PC-9 (cell line): Measurements from ENCODE around the gene ARGLU1. TPM values are rescaled to one million over a fixed set of nuclear protein-coding genes. Genes with fewer than 3 reads are reported as not detected.

ENCODE experiments used
- BruUV-seq: library from RNA; stranded (reverse); fragments of 400-500 nt; replicated peaks from 2 replicates; lab custom pipeline; 2021; lab: Mats Ljungman, UMichigan
- CTCF ChIA-PET: fragments of 300-600 bp; sonication (Branson Sonifier 250); formaldehyde crosslinking; loops from one replicate; lab custom pipeline; 2022; ENCODE audit warnings: antibody characterized with exemption; lab: Charles Lee
- POLR2A ChIA-PET: fragments of 300-600 bp; sonication (Branson Sonifier 250); formaldehyde crosslinking; loops from one replicate; lab custom pipeline; 2022; ENCODE audit warnings: antibody characterized with exemption; ENCODE audit not compliant: unreplicated experiment; lab: Charles Lee
- DNase-seq, 2 experiments: peaks; one replicate each; pipeline versions ENCODE4 v3.0.0 to v3.0.0-alpha.2; 2015 to 2022; ENCODE audit warnings: mixed read lengths in 1 of 2
- H2AFZ ChIP-seq: fragments of 200-600 bp; sonication (generic); 2 replicates; pipeline ENCODE4 v1.8.1; 2017; ENCODE audit warnings: antibody characterized with exemption
- H3F3A ChIP-seq: fragments of 200-600 bp; sonication (generic); 2 replicates; pipeline ENCODE4 v1.8.1; 2017; ENCODE audit warnings: antibody characterized with exemption, mild to moderate bottlenecking, low read depth; ENCODE audit not compliant: insufficient read depth
- H3K27ac ChIP-seq: fragments of 200-600 bp; sonication (generic); 2 replicates; pipeline ENCODE4 v1.6.1; 2016; ENCODE audit warnings: mixed run types
- H3K27me3 ChIP-seq: fragments of 200-600 bp; sonication (generic); 2 replicates; pipeline ENCODE4 v1.6.1; 2016; ENCODE audit warnings: low read depth, mixed run types; ENCODE audit not compliant: insufficient read depth
- H3K36me3 ChIP-seq: fragments of 200-600 bp; sonication (generic); 2 replicates; pipeline ENCODE4 v1.6.1; 2016; ENCODE audit warnings: low read depth, mixed run types
- H3K4me1 ChIP-seq: fragments of 200-600 bp; sonication (generic); replicated peaks from 2 replicates; pipeline ENCODE4 v1.6.1; 2016; ENCODE audit warnings: mixed run types; ENCODE audit not compliant: insufficient read depth
- H3K4me2 ChIP-seq: fragments of 200-600 bp; sonication (generic); 2 replicates; pipeline ENCODE4 v1.6.1; 2017; ENCODE audit warnings: mixed run types
- H3K4me3 ChIP-seq: fragments of 200-600 bp; sonication (generic); 2 replicates; pipeline ENCODE4 v1.6.1; 2016; ENCODE audit warnings: mixed run types
- H3K79me2 ChIP-seq: fragments of 200-600 bp; sonication (generic); 2 replicates; pipeline ENCODE4 v1.6.1; 2017; ENCODE audit warnings: low read depth, mixed run types
- H3K9me2 ChIP-seq: fragments of 200-600 bp; sonication (generic); 2 replicates; pipeline ENCODE4 v1.8.1; 2017; ENCODE audit warnings: mild to moderate bottlenecking; ENCODE audit not compliant: insufficient read depth
- H3K9me3 ChIP-seq: fragments of 200-600 bp; sonication (generic); 2 replicates; pipeline ENCODE4 v1.8.1; 2016; ENCODE audit warnings: low read depth; ENCODE audit not compliant: insufficient read depth
- H4K20me1 ChIP-seq: fragments of 200-600 bp; sonication (generic); 2 replicates; pipeline ENCODE4 v1.8.1; 2017; ENCODE audit not compliant: insufficient read depth
- EZH2 ChIP-seq: fragments of 200-600 bp; sonication (generic); IDR thresholded peaks from 2 replicates; pipeline ENCODE4 v1.8.0; 2017; ENCODE audit warnings: antibody characterized with exemption, low read depth
- intact Hi-C: fragments of 100-400 bp; cut with micrococcal nuclease; formaldehyde crosslinking; loops from one replicate; pipeline ENCODE4 v1.10.0; 2022; ENCODE audit not compliant: unreplicated experiment
- total RNA-seq: library from RNA; stranded (reverse); gene quantifications from 2 replicates; pipeline ENCODE4 v1.2.3, GENCODE V29; 2021
- TF ChIP-seq, protein P1 (sequence below): fragments of 200-600 bp; sonication (generic); conservative IDR thresholded peaks from 2 replicates; pipeline ENCODE4 v1.6.1; 2017; ENCODE audit warnings: mixed run types, antibody characterized with exemption, mild to moderate bottlenecking, moderate library complexity

The ARGLU1 gene
- total RNA-seq, 1 experiment from 2014 or later, result 89.2 TPM

- no peaks in the 10 kb centered on the region for H3K4me1 ChIP-seq
- no peaks in the 10 kb centered on the region; the same call in 1 of the 2 replicates for H4K20me1 ChIP-seq
- no peak overlapping the region for H2AFZ ChIP-seq
- CTCF ChIA-PET, result no interaction called here
- no peak overlapping the region for H3K4me2 ChIP-seq
- BruUV-seq, result no TSS peak
- no peak overlapping the region for H3K27ac ChIP-seq
- intact Hi-C loops, result no loop called here
- peaks cover 17% of the 10 kb centered on the region for H3F3A ChIP-seq
- H3K4me3 ChIP-seq, result no peak overlapping the region
- no peak for TF ChIP-seq EZH2
- TF ChIP-seq, protein P1, sequence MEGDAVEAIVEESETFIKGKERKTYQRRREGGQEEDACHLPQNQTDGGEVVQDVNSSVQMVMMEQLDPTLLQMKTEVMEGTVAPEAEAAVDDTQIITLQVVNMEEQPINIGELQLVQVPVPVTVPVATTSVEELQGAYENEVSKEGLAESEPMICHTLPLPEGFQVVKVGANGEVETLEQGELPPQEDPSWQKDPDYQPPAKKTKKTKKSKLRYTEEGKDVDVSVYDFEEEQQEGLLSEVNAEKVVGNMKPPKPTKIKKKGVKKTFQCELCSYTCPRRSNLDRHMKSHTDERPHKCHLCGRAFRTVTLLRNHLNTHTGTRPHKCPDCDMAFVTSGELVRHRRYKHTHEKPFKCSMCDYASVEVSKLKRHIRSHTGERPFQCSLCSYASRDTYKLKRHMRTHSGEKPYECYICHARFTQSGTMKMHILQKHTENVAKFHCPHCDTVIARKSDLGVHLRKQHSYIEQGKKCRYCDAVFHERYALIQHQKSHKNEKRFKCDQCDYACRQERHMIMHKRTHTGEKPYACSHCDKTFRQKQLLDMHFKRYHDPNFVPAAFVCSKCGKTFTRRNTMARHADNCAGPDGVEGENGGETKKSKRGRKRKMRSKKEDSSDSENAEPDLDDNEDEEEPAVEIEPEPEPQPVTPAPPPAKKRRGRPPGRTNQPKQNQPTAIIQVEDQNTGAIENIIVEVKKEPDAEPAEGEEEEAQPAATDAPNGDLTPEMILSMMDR, result no peak
- no peaks in the 10 kb centered on the region for H3K9me3 ChIP-seq
- H3K9me2 ChIP-seq, result no peaks in the 10 kb centered on the region
- DNase-seq, result no peak
- H3K27me3 ChIP-seq, result no peaks in the 10 kb centered on the region
- peaks cover 33% of the 10 kb centered on the region for H3K36me3 ChIP-seq
- POLR2A ChIA-PET, result no interaction called here
- peaks cover 46% of the 10 kb centered on the region for H3K79me2 ChIP-seq
These were observed 74.3 kb downstream of the ARGLU1 start for GRCh38 chr13:106493533-106494220.

GRCh38 chr13:106492588-106493475 is 75.1 kb downstream of the ARGLU1 start:
- H3K4me3 ChIP-seq, result no peak overlapping the region
- H2AFZ ChIP-seq, result no peak overlapping the region
- H3K9me2 ChIP-seq, result no peaks in the 10 kb centered on the region
- CTCF ChIA-PET, result no interaction called here
- no TSS peak for BruUV-seq
- intact Hi-C loops, result no loop called here
- no peaks in the 10 kb centered on the region for H3K9me3 ChIP-seq
- peaks cover 37% of the 10 kb centered on the region for H3K79me2 ChIP-seq
- no peaks in the 10 kb centered on the region for H3K4me1 ChIP-seq
- no peak overlapping the region for H3K27ac ChIP-seq
- no peak overlapping the region for H3K4me2 ChIP-seq
- POLR2A ChIA-PET, result no interaction called here
- no peaks in the 10 kb centered on the region; the same call in 1 of the 2 replicates for H4K20me1 ChIP-seq
- TF ChIP-seq, protein P1, result no peak
- no peak for TF ChIP-seq EZH2
- DNase-seq, result no peak
- H3F3A ChIP-seq, result peaks cover 24% of the 10 kb centered on the region
- peaks cover 33% of the 10 kb centered on the region for H3K36me3 ChIP-seq
- H3K27me3 ChIP-seq, result no peaks in the 10 kb centered on the region

DNA sequence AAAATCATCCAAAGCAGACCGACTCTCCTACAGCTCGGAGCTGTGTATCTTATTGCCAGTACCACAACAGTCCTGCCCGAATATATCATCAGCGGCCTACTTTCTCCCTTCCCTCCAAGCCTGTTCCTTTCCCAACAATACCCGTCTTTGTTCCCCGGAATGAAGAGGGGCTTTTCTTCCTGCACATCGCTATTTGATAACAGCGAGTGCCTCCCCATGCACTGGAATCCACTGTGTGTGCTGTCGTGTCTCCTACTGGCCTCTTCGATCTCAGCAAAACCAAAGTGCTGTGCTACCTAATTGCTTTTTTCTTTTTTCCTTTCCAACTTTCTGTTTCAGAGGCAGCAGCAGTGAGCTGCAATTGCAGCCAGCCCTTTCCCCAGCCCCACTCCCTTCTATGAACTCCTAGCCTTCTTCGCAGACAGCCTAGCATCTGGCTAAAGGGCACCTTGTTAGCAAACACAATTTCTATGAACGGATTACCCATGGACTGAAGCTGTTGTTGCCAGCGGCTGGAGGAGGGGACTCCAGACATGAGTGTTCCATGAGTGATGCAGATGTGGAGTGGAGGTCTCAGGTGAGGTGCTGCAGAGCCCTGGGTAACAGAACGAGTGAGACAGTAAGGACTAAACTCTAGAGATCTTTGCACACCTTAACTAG is 75.9 kb downstream of the ARGLU1 start:
- no peak for TF ChIP-seq EZH2
- TF ChIP-seq, protein P1, result no peak
- POLR2A ChIA-PET, result no interaction called here
- CTCF ChIA-PET, result no interaction called here
- Histone ChIP-seq H3K9me2 (no peaks in the 10 kb centered on the region), H3K4me3 (no peak overlapping the region), H3K27ac (no peak overlapping the region), H3K27me3 (no peaks in the 10 kb centered on the region), H4K20me1 (no peaks in the 10 kb centered on the region; the same call in 1 of the 2 replicates), H3K79me2 (peaks cover 32% of the 10 kb centered on the region), H3K4me1 (no peaks in the 10 kb centered on the region), H2AFZ (no peak overlapping the region), H3K4me2 (no peak overlapping the region), H3F3A (peaks cover 28% of the 10 kb centered on the region), H3K36me3 (peaks cover 33% of the 10 kb centered on the region), H3K9me3 (no peaks in the 10 kb centered on the region)
- DNase-seq, result no peak
- BruUV-seq, result TSS peak; percentile 13
- intact Hi-C loops, result no loop called here
